ENCODE results near the gene WHRN. TPM values are rescaled to one million over a fixed set of nuclear protein-coding genes. Genes with fewer than 3 reads are reported as not detected.

WHRN gene
- total RNA-seq, 1 donor from 2014 or later = 11.9 TPM

- Mint-ChIP-seq H3K4me1 (ENCODE audit: low read depth) (peaks cover 7% of the 10 kb centered on the region), H3K36me3 (ENCODE audit: insufficient read depth) (no peaks in the 10 kb centered on the region), H3K27me3 (peaks cover 60% of the 10 kb centered on the region), H3K27ac (no peak overlapping the region), H3K9me3 (ENCODE audit: low read depth) (no peaks in the 10 kb centered on the region), H3K4me3 (ENCODE audit: low read depth) (no peak overlapping the region)
- no peak for DNase-seq (ENCODE audit: low spot score, unreplicated experiment)
- TF ChIP-seq, protein P1, sequence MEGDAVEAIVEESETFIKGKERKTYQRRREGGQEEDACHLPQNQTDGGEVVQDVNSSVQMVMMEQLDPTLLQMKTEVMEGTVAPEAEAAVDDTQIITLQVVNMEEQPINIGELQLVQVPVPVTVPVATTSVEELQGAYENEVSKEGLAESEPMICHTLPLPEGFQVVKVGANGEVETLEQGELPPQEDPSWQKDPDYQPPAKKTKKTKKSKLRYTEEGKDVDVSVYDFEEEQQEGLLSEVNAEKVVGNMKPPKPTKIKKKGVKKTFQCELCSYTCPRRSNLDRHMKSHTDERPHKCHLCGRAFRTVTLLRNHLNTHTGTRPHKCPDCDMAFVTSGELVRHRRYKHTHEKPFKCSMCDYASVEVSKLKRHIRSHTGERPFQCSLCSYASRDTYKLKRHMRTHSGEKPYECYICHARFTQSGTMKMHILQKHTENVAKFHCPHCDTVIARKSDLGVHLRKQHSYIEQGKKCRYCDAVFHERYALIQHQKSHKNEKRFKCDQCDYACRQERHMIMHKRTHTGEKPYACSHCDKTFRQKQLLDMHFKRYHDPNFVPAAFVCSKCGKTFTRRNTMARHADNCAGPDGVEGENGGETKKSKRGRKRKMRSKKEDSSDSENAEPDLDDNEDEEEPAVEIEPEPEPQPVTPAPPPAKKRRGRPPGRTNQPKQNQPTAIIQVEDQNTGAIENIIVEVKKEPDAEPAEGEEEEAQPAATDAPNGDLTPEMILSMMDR (IDR thresholded peaks at IDR 0.05; ENCODE audit: unreplicated experiment) = peak; percentile 32
Measured at GRCh38 chr9:114507726-114508125, 2.5 kb upstream of the WHRN start.

- DNase-seq (ENCODE audit: low spot score, unreplicated experiment) = no peak
- Mint-ChIP-seq H3K36me3 (ENCODE audit: insufficient read depth) (no peaks in the 10 kb centered on the region), H3K27me3 (peaks cover 52% of the 10 kb centered on the region), H3K27ac (no peak overlapping the region), H3K4me1 (ENCODE audit: low read depth) (peaks cover 18% of the 10 kb centered on the region), H3K4me3 (ENCODE audit: low read depth) (peak overlapping the region; percentile 88), H3K9me3 (ENCODE audit: low read depth) (no peaks in the 10 kb centered on the region)
- TF ChIP-seq, protein P1 (IDR thresholded peaks at IDR 0.05; ENCODE audit: unreplicated experiment) = no peak
Measured at GRCh38 chr9:114506082-114506390, 763 bp upstream of the WHRN start.

DNA sequence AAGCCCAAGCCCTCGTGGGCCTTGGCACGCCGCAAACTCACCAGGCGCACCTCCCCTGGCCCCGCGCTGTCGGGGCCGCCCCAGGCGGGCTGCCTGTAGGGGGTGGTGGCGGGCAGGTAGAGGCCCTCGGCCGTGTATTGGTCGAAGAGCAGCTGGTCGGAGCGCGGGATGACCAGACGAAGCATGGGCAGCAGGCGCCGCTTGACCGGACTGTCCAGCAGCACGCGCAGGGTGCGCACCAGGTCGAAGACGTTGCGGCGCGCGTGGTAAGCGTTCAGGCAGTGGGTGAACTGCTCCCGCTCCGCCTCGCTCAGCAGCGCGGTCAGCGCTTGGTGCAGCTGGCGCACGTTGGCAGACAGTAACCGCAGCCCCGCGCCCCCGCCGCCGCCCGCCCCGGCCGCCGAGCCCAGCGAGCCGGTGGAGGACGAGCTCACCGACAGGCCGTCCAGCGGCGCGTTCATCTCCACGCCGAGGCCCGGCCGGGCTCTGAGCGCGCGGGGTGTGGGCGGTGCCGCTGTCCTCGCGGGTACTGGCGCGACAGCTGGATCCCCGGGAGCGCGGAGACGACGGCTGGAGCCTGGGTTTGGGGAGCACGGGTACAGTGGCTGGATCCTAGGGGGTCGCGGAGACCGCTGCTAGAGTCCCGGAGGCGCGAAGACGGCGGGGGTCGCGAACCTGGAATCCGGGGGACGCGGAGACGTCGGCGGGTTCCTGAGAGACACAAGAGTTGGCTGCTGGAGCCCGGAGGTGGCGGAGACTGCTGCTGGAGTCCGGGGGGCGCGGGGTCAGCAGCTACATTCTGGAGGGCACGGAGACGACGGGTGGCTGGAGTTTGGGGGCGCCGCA, 709 bp downstream of the WHRN start:
- peaks cover 44% of the 10 kb centered on the region for H3K27me3 Mint-ChIP-seq
- peak overlapping the region; percentile 67 for H3K27ac Mint-ChIP-seq
- no peaks in the 10 kb centered on the region for H3K36me3 Mint-ChIP-seq (ENCODE audit: insufficient read depth)
- H3K9me3 Mint-ChIP-seq (ENCODE audit: low read depth) = no peaks in the 10 kb centered on the region
- DNase-seq (ENCODE audit: low spot score, unreplicated experiment) = peak; percentile 37
- TF ChIP-seq, protein P1 (IDR thresholded peaks at IDR 0.05; ENCODE audit: unreplicated experiment) = peak; percentile 57
- peaks cover 18% of the 10 kb centered on the region for H3K4me1 Mint-ChIP-seq (ENCODE audit: low read depth)
- H3K4me3 Mint-ChIP-seq (ENCODE audit: low read depth) = peak overlapping the region; percentile 76

DNA sequence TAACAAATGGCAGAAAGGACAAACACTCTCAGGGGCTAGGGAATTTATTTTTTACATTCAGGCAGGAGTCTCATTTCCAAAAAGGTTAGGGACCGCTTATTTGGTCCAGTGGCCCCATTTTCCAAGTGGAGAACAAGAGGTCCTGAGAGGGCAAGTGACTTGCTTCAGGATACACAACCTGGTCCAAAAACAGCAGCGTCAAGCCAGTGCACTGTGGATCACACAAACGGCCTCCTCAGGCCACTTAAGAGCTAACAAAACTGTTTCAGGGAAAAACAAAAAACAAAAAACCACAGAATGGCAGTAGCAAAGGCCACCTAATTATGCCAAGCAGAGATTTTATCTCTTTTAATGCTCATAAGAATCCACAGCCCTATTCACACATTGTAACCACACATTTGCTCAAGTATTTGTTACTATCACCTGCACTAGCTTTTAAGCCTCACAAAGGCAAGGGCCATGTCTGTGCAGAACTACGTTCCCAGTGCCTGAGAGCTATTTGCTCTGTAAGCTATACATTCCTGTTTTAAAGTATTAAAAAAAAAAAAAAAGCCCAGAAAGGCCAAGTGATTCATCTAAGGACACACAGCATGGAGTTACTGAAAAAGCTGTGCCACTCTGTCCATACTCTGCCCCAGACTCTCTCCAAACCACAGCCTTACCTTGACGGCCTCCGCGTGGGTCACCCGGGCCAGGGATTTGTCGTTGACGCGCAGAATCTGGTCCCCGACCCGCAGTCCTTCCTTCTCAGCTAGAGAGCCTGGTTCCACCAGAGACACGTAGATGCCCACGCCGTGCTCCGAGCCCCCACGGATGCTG, 1.5 kb downstream of the WHRN start:
- Mint-ChIP-seq H3K27ac (peak overlapping the region; percentile 13), H3K9me3 (ENCODE audit: low read depth) (no peaks in the 10 kb centered on the region), H3K4me3 (ENCODE audit: low read depth) (peak overlapping the region; percentile 59), H3K27me3 (peaks cover 39% of the 10 kb centered on the region), H3K4me1 (ENCODE audit: low read depth) (peaks cover 18% of the 10 kb centered on the region), H3K36me3 (ENCODE audit: insufficient read depth) (no peaks in the 10 kb centered on the region)
- no peak for DNase-seq (ENCODE audit: low spot score, unreplicated experiment)
- TF ChIP-seq, protein P1 (IDR thresholded peaks at IDR 0.05; ENCODE audit: unreplicated experiment) = no peak

- H3K9me3 Mint-ChIP-seq (ENCODE audit: low read depth) = no peaks in the 10 kb centered on the region
- H3K4me1 Mint-ChIP-seq (ENCODE audit: low read depth) = peaks cover 18% of the 10 kb centered on the region
- TF ChIP-seq, protein P1 (IDR thresholded peaks at IDR 0.05; ENCODE audit: unreplicated experiment) = no peak
- no peak for DNase-seq (ENCODE audit: low spot score, unreplicated experiment)
- no peak overlapping the region for H3K27ac Mint-ChIP-seq
- peaks cover 31% of the 10 kb centered on the region for H3K27me3 Mint-ChIP-seq
- H3K4me3 Mint-ChIP-seq (ENCODE audit: low read depth) = peak overlapping the region; percentile 59
- H3K36me3 Mint-ChIP-seq (ENCODE audit: insufficient read depth) = no peaks in the 10 kb centered on the region
Measured at GRCh38 chr9:114503009-114503408, 2.3 kb downstream of the WHRN start.
